Fibroblast of skin of right quadriceps (primary cell): ENCODE results near the gene SHH.
"Not testable (repeated sequence)": the region's sequence is repeated elsewhere in the genome, so short reads cannot be mapped to it uniquely, and the experiment has no call there.

Experiments
- DNase-seq: peaks from one replicate; pipeline ENCODE4 v3.0.0-alpha.2; 2013

SHH gene

GRCh38 chr7:155842496-155843265 is 30.4 kb upstream of the SHH start:
- no peak for DNase-seq

- no peak for DNase-seq
Measured at GRCh38 chr7:155840909-155841308, 28.6 kb upstream of the SHH start.

- DNase-seq = no peak
Measured at GRCh38 chr7:155840262-155840885, 28.1 kb upstream of the SHH start.

DNA sequence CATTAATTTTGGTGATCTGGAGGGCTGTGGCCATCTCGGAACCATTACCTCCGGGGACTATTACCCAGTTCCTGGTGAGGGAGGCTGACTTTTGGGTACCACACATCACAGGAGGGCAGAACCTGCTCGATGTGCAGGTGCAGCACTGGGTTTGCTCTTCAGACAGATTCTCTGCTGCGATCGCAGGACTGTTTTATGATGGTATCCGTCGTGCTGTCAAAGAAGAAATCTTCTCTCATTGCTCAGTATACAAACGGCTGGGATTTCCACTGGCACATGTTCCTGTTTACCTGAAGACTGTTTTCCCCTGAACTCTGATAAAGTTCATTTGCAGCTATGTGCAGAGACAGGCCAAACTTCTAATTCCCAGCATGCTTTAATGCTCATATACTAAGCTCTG is 27.2 kb upstream of the SHH start:
- no peak for DNase-seq

DNA sequence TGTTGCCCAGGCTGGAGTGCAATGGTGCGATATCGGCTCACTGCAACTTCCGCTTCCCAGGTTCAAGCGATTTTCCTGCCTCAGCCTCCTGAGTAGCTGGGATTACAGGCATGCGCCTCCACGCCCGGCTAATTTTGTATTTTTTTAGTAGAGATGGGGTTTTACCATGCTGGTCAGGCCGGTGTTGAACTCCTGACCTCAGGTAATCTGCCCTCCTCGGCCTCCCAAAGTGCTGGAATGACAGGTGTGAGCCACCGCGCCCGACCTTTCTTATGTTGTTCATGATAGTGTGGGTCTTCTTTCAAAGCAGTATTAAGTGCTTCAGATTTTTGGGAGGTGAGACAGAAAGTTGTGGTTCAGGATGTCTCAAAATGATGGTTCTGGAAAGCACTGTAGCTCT is 26.0 kb upstream of the SHH start:
- not testable (repeated sequence) for DNase-seq

DNA sequence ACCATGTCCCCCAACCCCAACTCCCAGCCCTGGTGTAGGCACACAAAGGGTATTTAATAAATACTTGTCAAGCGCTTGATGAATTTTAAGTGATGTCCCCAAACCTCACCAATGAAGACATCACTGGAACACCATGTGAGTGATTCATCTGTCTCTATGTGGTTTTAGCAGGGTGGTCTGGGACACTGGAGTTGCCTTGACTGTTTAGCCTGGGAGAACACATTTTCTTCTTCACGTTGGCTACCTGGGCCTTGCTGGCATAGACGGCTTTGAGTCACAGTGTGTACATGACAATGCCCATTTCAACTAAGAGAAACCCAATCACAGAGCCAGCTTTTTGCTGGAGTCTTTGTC is 24.8 kb upstream of the SHH start:
- no peak for DNase-seq

GRCh38 chr7:155836216-155837125 is 24.2 kb upstream of the SHH start:
- no peak for DNase-seq

- no peak for DNase-seq
Measured at GRCh38 chr7:155835446-155836215, 23.4 kb upstream of the SHH start.

DNA sequence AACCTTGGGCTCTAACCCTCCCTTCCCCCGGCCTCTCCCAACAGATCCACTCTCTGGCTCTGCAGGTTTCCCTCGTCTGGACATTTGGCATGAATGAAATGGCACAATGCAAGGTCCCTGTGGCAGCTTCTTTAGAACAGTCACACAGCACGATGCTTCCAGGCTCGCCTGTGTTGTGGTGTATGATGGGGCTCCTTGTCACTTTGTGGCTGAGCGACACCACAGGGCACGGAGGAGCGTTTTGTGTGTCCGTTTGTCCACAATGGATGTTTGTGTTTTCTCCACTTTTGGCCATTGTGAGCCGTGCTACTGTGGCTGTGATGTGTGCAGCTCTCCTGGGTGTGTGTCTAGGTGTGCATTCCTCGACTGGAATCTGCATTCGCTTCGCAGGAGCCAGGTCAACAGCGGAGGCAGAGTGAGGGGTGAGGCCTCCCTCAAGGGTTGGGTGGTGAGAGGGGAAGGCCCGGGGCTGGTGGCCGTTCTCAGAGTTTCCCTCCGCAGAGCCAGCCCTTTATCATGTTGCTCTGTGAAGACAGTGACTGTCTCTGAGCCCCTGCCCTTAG is 22.3 kb upstream of the SHH start:
- DNase-seq = no peak

DNA sequence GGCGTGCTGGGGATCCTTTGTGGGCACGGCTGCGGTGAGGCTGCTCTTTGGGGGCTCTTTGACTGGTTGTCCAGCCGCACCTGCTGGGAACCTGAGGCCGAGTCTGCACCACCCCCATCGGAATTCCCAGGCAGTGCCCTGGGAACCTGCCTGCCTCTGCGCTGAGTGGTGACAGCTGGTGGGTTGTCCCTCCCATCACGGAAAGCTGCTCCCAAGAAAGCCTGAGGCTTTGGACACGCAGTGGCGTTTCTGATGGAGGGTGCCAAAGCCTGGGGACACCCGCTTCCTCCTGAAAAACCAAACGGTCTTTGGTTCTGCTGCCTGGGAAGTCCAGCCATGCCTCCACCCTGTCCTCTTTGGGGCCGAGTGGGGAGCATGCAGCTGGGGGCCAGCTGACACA is 21.4 kb upstream of the SHH start:
- DNase-seq = no peak

DNA sequence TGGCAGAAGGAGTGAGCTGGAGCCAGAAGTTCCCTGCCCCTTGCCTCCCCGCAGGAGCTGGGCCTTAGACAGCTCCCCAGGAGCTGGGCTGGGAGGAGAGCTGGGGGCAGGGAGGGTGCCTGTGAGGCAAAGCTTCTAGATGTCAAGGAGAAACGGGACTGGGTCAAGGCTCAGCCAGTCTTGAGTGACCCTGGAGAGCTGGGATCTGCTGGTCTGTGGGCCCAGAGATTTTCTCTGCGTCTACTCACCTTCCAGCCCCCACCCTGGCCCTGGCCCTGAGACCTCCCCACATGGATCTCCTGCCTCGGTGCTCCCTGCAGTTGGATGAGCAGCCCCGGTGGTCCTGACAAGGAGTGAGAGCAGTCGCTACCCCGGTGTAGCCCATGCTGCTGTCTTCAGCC is 20.3 kb upstream of the SHH start:
- DNase-seq = no peak

GRCh38 chr7:155831807-155832524 is 19.7 kb upstream of the SHH start:
- DNase-seq = no peak

DNA sequence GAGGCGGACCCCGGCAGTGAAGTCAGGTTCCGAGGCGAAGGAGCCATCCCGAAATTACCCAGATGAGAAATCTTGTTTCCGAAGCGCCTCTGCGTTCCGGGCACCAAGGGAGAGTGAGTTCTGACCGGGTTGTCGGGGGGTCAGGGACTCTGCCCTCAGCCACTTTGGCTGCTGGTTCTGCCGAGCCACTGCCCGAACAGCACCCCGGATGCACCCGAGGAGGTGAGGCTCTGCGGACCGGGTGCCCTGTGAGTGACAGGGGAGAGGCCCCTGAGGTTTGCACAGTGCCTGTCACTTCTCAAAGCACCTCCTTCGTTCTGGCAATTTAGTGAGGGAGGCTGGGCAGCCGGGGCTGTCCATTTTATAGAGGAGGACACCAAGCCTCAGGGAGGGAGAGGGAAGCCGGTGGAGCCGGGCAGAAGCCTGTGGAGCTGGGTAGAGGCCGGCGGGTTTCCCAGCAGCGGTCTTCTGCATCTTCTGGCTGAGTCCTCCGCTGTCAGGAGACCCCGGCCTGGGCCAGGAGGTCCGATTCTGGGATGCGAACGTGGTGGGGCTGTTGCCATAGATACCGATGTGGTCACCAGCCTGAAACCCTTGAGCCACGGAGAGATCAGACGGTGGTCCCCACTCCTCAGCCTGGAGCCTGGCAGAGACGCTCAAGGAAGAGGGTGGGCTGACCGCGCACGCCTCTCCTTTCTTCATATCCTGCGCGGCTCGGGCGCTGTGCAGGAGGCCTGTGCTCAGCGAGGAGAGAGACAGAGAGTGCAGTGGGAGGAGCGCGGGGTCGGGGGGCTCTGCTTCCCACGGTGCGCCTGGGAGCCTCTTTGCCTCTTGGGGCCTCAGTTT is 18.9 kb upstream of the SHH start:
- no peak for DNase-seq

GRCh38 chr7:155829796-155830470 is 17.7 kb upstream of the SHH start:
- DNase-seq = no peak

- no peak for DNase-seq
Measured at GRCh38 chr7:155825336-155825735, 13.1 kb upstream of the SHH start.

- no peak for DNase-seq
Measured at GRCh38 chr7:155824227-155824886, 12.1 kb upstream of the SHH start.

DNA sequence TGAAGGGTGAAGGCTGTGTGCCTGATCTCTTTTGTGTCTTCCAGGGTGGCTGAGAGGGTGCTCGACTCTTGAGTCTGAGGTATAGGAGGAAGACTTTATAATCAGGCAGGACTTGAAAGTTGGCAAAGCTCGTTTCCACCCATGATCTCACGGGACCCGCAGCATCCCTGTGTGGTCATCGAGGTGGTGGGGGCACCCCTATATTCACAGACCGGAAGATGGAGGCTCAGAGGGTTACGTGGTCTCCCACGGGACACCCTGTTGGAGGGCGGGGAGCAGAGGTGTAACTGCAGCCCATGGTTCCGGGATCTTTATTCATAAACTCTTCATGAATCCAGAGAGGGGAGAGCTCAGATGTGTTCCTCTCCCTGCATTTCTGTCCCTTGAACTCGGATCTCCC is 9.6 kb upstream of the SHH start:
- DNase-seq = no peak

- DNase-seq = no peak
Measured at GRCh38 chr7:155820788-155821187, 8.5 kb upstream of the SHH start.

GRCh38 chr7:155820246-155820645 is 8.0 kb upstream of the SHH start:
- no peak for DNase-seq

DNA sequence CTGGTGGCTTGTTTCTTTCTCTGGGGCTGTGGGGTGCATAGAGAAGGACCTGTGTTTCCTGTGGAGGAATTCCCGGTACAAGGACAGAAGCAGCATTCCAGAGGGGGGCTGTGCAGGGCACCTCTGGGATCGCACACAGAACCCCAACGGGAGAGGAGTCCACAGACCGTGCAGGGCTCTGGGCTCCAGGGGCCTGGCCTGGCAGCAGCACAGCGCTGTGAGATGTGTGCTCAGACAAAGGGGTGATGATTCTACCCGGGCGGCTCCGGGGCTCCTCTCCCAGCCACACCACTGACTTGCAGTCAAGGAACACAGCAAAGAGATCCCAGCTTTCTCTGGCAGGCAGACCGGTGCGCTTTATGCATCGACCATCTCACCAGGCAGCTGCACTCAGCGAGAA is 6.9 kb upstream of the SHH start:
- no peak for DNase-seq
